ENCODE data around the gene NYNRIN. TPM values are rescaled to one million over a fixed set of nuclear protein-coding genes. Genes with fewer than 3 reads are reported as not detected.
A peak's percentile ranks its signal among the peaks of the same experiment; 100 is the strongest.
"Not testable (repeated sequence)": the region's sequence is repeated elsewhere in the genome, so short reads cannot be mapped to it uniquely, and the experiment has no call there.

Gene NYNRIN
- 10 to 100 TPM in 3 of 4 donors, 1 to 10 TPM in 1; 8.0 to 21.2 (median 13.4) TPM for total RNA-seq

GRCh38 chr14:24398653-24399446 is at the start of gene NYNRIN:
Gene NYNRIN (plus strand): TSS chr14:24399003. CDS start chr14:24399247, 244 bp downstream.
- DNase-seq (ENCODE audit: extremely low spot score) = no peak
- TF ChIP-seq POLR2AphosphoS5 (IDR thresholded peaks at IDR 0.05) (peak; percentile 44 to 66), CTCF (IDR thresholded peaks at IDR 0.05) (no peak)
- H3K4me1 ChIP-seq = peaks cover 47 to 63% (median 62%) of the 10 kb centered on the region in 4 donors
- WGBS = under 1% methylated on average over 45 of the region's 57 CpGs
- H3K36me3 ChIP-seq = no peaks in the 10 kb centered on the region
- peak within 1 kb of the TSS; percentile 72 to 88 (median 74) for H3K4me3 ChIP-seq
- intact Hi-C loops (cut with DNase I) = loop anchor here (5.0 kb wide), 1 partner anchor 33 kb away; no protein-coding TSS in a partner anchor
- H3K9me3 ChIP-seq = no peaks in the 10 kb centered on the region
- H3K27ac ChIP-seq (replicated peaks in 1 of 4) = peak within 1 kb of the TSS; percentile 74 to 85 (median 77)
- H3K27me3 ChIP-seq = no peaks in the 10 kb centered on the region

- TF ChIP-seq POLR2A (IDR thresholded peaks at IDR 0.05; ENCODE audit: low read depth) = no peak
- no peak for TF ChIP-seq EP300 (IDR thresholded peaks at IDR 0.05)
- TF ChIP-seq CTCF (IDR thresholded peaks at IDR 0.05) = no peak
- TF ChIP-seq POLR2AphosphoS5 (IDR thresholded peaks at IDR 0.05) = no peak
- 75% methylated on average over 5 of the region's 5 CpGs for WGBS
- Histone ChIP-seq H3K9me3 (no peaks in the 10 kb centered on the region), H3K27me3 (peaks cover 0 to 6% (median 0%) of the 10 kb centered on the region in 4 donors), H3K27ac (replicated peaks in 1 of 4) (no peak overlapping the region), H3K36me3 (no peaks in the 10 kb centered on the region), H3K4me1 (peaks cover 0 to 23% (median 21%) of the 10 kb centered on the region in 4 donors), H3K4me3 (no peak overlapping the region)
- intact Hi-C loops (cut with DNase I) = no loop called here
- DNase-seq (ENCODE audit: extremely low spot score) = no peak
These were observed 49.1 kb upstream of the NYNRIN start for GRCh38 chr14:24349742-24350141.

GRCh38 chr14:24351517-24351916 is 47.3 kb upstream of the NYNRIN start:
- intact Hi-C loops (cut with DNase I) = no loop called here
- DNase-seq (ENCODE audit: extremely low spot score) = no peak
- Histone ChIP-seq H3K4me3 (no peak overlapping the region), H3K27me3 (no peaks in the 10 kb centered on the region), H3K27ac (replicated peaks in 1 of 4) (no peak overlapping the region), H3K36me3 (no peaks in the 10 kb centered on the region), H3K4me1 (peaks cover 0 to 24% (median 21%) of the 10 kb centered on the region in 4 donors), H3K9me3 (no peaks in the 10 kb centered on the region)
- WGBS = 20% methylated on average over 4 of the region's 4 CpGs
- no peak for TF ChIP-seq POLR2AphosphoS5 (IDR thresholded peaks at IDR 0.05)
- TF ChIP-seq POLR2A (IDR thresholded peaks at IDR 0.05; ENCODE audit: low read depth) = no peak
- TF ChIP-seq EP300 (IDR thresholded peaks at IDR 0.05) = no peak
- no peak for TF ChIP-seq CTCF (IDR thresholded peaks at IDR 0.05)

GRCh38 chr14:24353559-24354481 is 45.0 kb upstream of the NYNRIN start:
- no peaks in the 10 kb centered on the region for H3K9me3 ChIP-seq
- H3K4me1 ChIP-seq = peaks cover 0 to 24% (median 21%) of the 10 kb centered on the region in 4 donors
- H3K27ac ChIP-seq (replicated peaks in 1 of 4) = peak overlapping the region; percentile 5 to 65 (median 26)
- no peaks in the 10 kb centered on the region for H3K36me3 ChIP-seq
- no peak for DNase-seq (ENCODE audit: extremely low spot score)
- H3K27me3 ChIP-seq = no peaks in the 10 kb centered on the region
- intact Hi-C loops (cut with DNase I) = no loop called here
- H3K4me3 ChIP-seq = no peak overlapping the region
- TF ChIP-seq CTCF (IDR thresholded peaks at IDR 0.05) (no peak), EP300 (IDR thresholded peaks at IDR 0.05) (no peak), POLR2AphosphoS5 (IDR thresholded peaks at IDR 0.05) (no peak), POLR2A (IDR thresholded peaks at IDR 0.05; ENCODE audit: low read depth) (no peak)
- WGBS = 79% methylated on average over 5 of the region's 5 CpGs

GRCh38 chr14:24354482-24354825 is 44.3 kb upstream of the NYNRIN start:
- DNase-seq (ENCODE audit: extremely low spot score); H3K9me3 ChIP-seq; intact Hi-C loops (cut with DNase I); H3K4me3 ChIP-seq; H3K27me3 ChIP-seq; H3K36me3 ChIP-seq: not testable (repeated sequence)
- WGBS = 71% methylated on average over 3 of the region's 3 CpGs
- Histone ChIP-seq H3K27ac (replicated peaks in 1 of 4) (peak overlapping the region in 3 of 4 donors; percentile 5 to 65 (median 26)), H3K4me1 (peaks cover 0 to 24% (median 21%) of the 10 kb centered on the region in 4 donors)

Data from esophagus muscularis mucosa (tissue), 4 donors.